ENCODE data around the gene CDHR2.
A peak's percentile ranks its signal among the peaks of the same experiment; 100 is the strongest.
"Not testable (repeated sequence)": the region's sequence is repeated elsewhere in the genome, so short reads cannot be mapped to it uniquely, and the experiment has no call there.

Gene CDHR2

GRCh38 chr5:176599749-176600430, 50.7 kb downstream of the CDHR2 start:
- not testable (repeated sequence) for DNase-seq

- DNase-seq = no peak
These were observed 52.9 kb downstream of the CDHR2 start for GRCh38 chr5:176601901-176602482.

- no peak for DNase-seq
These were observed 53.9 kb downstream of the CDHR2 start for GRCh38 chr5:176603091-176603490.

- DNase-seq = no peak
These were observed 56.9 kb downstream of the CDHR2 start for GRCh38 chr5:176606032-176606431.

- DNase-seq = no peak
These were observed 57.7 kb downstream of the CDHR2 start for GRCh38 chr5:176606875-176607274.

- no peak for DNase-seq
These were observed 59.1 kb downstream of the CDHR2 start for GRCh38 chr5:176608142-176608705.

GRCh38 chr5:176608937-176609723, 60.0 kb downstream of the CDHR2 start:
- peak in 1 of 2 experiments; percentile 12 for DNase-seq

GRCh38 chr5:176609724-176610434, 60.7 kb downstream of the CDHR2 start, which contains the start of gene GPRIN1:
Gene GPRIN1, minus strand, starts transcription at chr5:176610156. Its CDS starts 10,322 bp downstream, at chr5:176599834.
- DNase-seq = peak; percentile 71 to 76

GRCh38 chr5:176610435-176610773, 61.3 kb downstream of the CDHR2 start:
- DNase-seq = peak; percentile 41 to 56

- DNase-seq = no peak
These were observed 62.3 kb downstream of the CDHR2 start for GRCh38 chr5:176611435-176611834.

GRCh38 chr5:176612008-176612407, 62.9 kb downstream of the CDHR2 start:
- DNase-seq = no peak

GRCh38 chr5:176612855-176613254, 63.7 kb downstream of the CDHR2 start:
- DNase-seq = no peak

GRCh38 chr5:176614805-176615478, 65.8 kb downstream of the CDHR2 start:
- DNase-seq = no peak

GRCh38 chr5:176616511-176616910, 67.4 kb downstream of the CDHR2 start:
- DNase-seq = no peak

GRCh38 chr5:176618783-176619182, 69.6 kb downstream of the CDHR2 start:
- no peak for DNase-seq

GRCh38 chr5:176619203-176619568, 70.0 kb downstream of the CDHR2 start:
- DNase-seq = peak; percentile 62 to 69

- no peak for DNase-seq
These were observed 70.6 kb downstream of the CDHR2 start for GRCh38 chr5:176619569-176620332.

GRCh38 chr5:176620333-176620981, 71.3 kb downstream of the CDHR2 start:
- DNase-seq = no peak

GRCh38 chr5:176621661-176622079, 72.5 kb downstream of the CDHR2 start:
- DNase-seq = no peak

- no peak for DNase-seq
These were observed 75.0 kb downstream of the CDHR2 start for GRCh38 chr5:176624142-176624541.

- no peak for DNase-seq
These were observed 75.8 kb downstream of the CDHR2 start for GRCh38 chr5:176624938-176625337.

All from NCI-H2081 (cell line).